Spinal cord (tissue), 10 donors: ENCODE results near the gene VPS26A. TPM values are rescaled to one million over a fixed set of nuclear protein-coding genes. Genes with fewer than 3 reads are reported as not detected.

Source experiments
- DNase-seq, 6 donors: peaks; one replicate each; pipeline versions ENCODE4 v3.0.0 to v3.0.0-alpha.2; 2013 to 2015; ENCODE audit warnings: low spot score in 6 of 6, low read depth in 4 of 6
- H3K27ac ChIP-seq: one replicate; pipeline ENCODE4 v1.5.1; 2013; ENCODE audit warnings: low read depth, low read length, control low read depth
- H3K27me3 ChIP-seq: one replicate; pipeline ENCODE4 v1.6.1; 2013; ENCODE audit warnings: low read length; ENCODE audit not compliant: control insufficient read depth, insufficient read depth
- H3K36me3 ChIP-seq: one replicate; pipeline ENCODE4 v1.6.1; 2013; ENCODE audit warnings: low read length; ENCODE audit not compliant: control insufficient read depth, insufficient read depth
- H3K4me1 ChIP-seq: one replicate; pipeline ENCODE4 v1.6.1; 2013; ENCODE audit warnings: low read length; ENCODE audit not compliant: control insufficient read depth, insufficient read depth
- H3K4me3 ChIP-seq: one replicate; pipeline ENCODE4 v1.5.1; 2013; ENCODE audit warnings: low read depth, low read length, control low read depth
- H3K9me3 ChIP-seq: one replicate; pipeline ENCODE4 v1.6.1; 2013; ENCODE audit warnings: low read length; ENCODE audit not compliant: control insufficient read depth, insufficient read depth
- WGBS: methylation state at CpG from one replicate; pipeline ENCODE4 v1.1.5; 2013; ENCODE audit warnings: missing lambda C conversion rate; ENCODE audit not compliant: insufficient coverage; 5-methylcytosine and 5-hydroxymethylcytosine counted together
- polyA plus RNA-seq, 2 donors: library from polyadenylated mRNA; unstranded; fragments of 120-200 nt; gene quantifications; one replicate each; pipeline ENCODE4 v1.2.1, GENCODE V29; 2013; ENCODE audit not compliant: insufficient read length in 2 of 2
- total RNA-seq, 2 donors: library from RNA; depleted of rRNA in 1 of 2; stranded (reverse); fragments of 120-200 nt in 1 of 2; fragments of >200 nt in 1 of 2; gene quantifications; one replicate each; pipeline versions ENCODE4 v1.2.3 to v1.2.4, GENCODE V29; 2013 to 2014
- donor health status: healthy.

VPS26A gene
- total and polyA plus RNA-seq, 4 donors, result 32.0 to 70.1 (median 50.0) TPM

GRCh38 chr10:69100136-69100872 is 23.7 kb upstream of the VPS26A start:
- no peak for DNase-seq
- WGBS, result no CpG with 5 or more reads among the region's 7 CpGs
- H3K4me1 ChIP-seq, result no peaks in the 10 kb centered on the region
- no peaks in the 10 kb centered on the region for H3K27me3 ChIP-seq
- H3K9me3 ChIP-seq, result no peaks in the 10 kb centered on the region
- no peak overlapping the region for H3K27ac ChIP-seq
- H3K36me3 ChIP-seq, result no peaks in the 10 kb centered on the region
- no peak overlapping the region for H3K4me3 ChIP-seq

- Histone ChIP-seq H3K36me3 (no peaks in the 10 kb centered on the region), H3K4me1 (no peaks in the 10 kb centered on the region), H3K27ac (no peak overlapping the region), H3K27me3 (no peaks in the 10 kb centered on the region), H3K4me3 (no peak overlapping the region), H3K9me3 (no peaks in the 10 kb centered on the region)
- DNase-seq, result no peak
- 89% methylated on average over 4 of the region's 6 CpGs for WGBS
Observed at GRCh38 chr10:69101451-69102095, 22.4 kb upstream of the VPS26A start.

DNA sequence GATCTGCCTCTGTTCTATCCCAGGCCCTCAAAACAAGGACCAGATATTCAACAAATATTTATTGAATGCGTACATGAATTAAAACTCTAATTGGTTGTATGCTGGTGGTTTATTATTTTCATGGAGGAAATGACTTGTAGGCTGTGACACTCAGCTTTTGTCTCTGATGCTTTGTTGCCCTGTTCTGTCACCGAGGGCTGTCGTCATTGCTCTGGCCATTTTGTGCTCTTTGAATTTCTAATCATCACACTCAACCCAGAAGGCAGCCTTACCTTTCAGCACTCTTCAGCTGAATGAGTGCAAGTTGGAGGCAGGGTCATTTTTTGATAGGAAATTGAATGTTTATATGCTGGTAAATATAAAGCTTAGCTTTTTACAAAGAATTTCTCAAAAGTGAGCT is 21.5 kb upstream of the VPS26A start:
- H3K4me1 ChIP-seq, result no peaks in the 10 kb centered on the region
- WGBS, result no CpG with 5 or more reads among the region's 3 CpGs

GRCh38 chr10:69103784-69104183 is 20.2 kb upstream of the VPS26A start:
- no peak overlapping the region for H3K27ac ChIP-seq
- no peaks in the 10 kb centered on the region for H3K27me3 ChIP-seq
- H3K4me3 ChIP-seq, result no peak overlapping the region
- no peaks in the 10 kb centered on the region for H3K4me1 ChIP-seq
- 85% methylated on average over 6 of the region's 7 CpGs for WGBS
- H3K9me3 ChIP-seq, result no peaks in the 10 kb centered on the region
- no peak for DNase-seq
- no peaks in the 10 kb centered on the region for H3K36me3 ChIP-seq

More for the DNA sequence above, 21.5 kb upstream of the VPS26A start:
- Histone ChIP-seq H3K9me3 (no peaks in the 10 kb centered on the region), H3K36me3 (no peaks in the 10 kb centered on the region), H3K27ac (no peak overlapping the region), H3K4me3 (no peak overlapping the region), H3K27me3 (no peaks in the 10 kb centered on the region)
- no peak for DNase-seq

- Histone ChIP-seq H3K9me3 (no peaks in the 10 kb centered on the region), H3K4me1 (no peaks in the 10 kb centered on the region), H3K4me3 (no peak overlapping the region), H3K27me3 (no peaks in the 10 kb centered on the region), H3K27ac (no peak overlapping the region), H3K36me3 (no peaks in the 10 kb centered on the region)
- WGBS, result no CpG with 5 or more reads among the region's 1 CpG
- no peak for DNase-seq
Observed at GRCh38 chr10:69104994-69105790, 18.8 kb upstream of the VPS26A start.

DNA sequence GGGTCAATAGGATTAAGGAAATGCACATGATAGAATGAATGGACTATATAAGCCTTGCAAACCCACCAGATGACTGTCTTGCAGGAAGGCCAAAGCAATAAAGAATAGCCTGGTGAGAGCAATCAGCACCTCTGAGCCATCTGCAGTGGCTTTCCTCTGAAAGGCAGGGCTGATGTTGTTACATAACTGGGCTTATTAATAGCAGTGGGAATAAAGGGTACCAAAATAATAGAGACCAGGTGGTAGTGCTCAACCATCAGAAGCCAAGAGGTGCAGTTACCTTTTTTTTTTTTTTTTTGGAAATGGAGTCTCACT is 16.8 kb upstream of the VPS26A start:
- Histone ChIP-seq H3K4me3 (no peak overlapping the region), H3K9me3 (no peaks in the 10 kb centered on the region), H3K27me3 (no peaks in the 10 kb centered on the region), H3K27ac (no peak overlapping the region), H3K4me1 (no peaks in the 10 kb centered on the region), H3K36me3 (no peaks in the 10 kb centered on the region)
- DNase-seq, result no peak

GRCh38 chr10:69107699-69108098 is 16.3 kb upstream of the VPS26A start:
- H3K9me3 ChIP-seq, result no peaks in the 10 kb centered on the region
- no peak overlapping the region for H3K4me3 ChIP-seq
- DNase-seq, result no peak
- no peaks in the 10 kb centered on the region for H3K4me1 ChIP-seq
- no peaks in the 10 kb centered on the region for H3K27me3 ChIP-seq
- no peaks in the 10 kb centered on the region for H3K36me3 ChIP-seq
- WGBS, result 92% methylated on average over 2 of the region's 2 CpGs
- H3K27ac ChIP-seq, result no peak overlapping the region

GRCh38 chr10:69119896-69120295 is 4.1 kb upstream of the VPS26A start:
- peaks cover 4% of the 10 kb centered on the region for H3K4me1 ChIP-seq
- no peaks in the 10 kb centered on the region for H3K36me3 ChIP-seq
- no peaks in the 10 kb centered on the region for H3K27me3 ChIP-seq
- H3K4me3 ChIP-seq, result no peak overlapping the region
- peak in 1 of 6 donors; percentile 2 for DNase-seq
- no peaks in the 10 kb centered on the region for H3K9me3 ChIP-seq
- no CpG with 5 or more reads among the region's 1 CpG for WGBS
- H3K27ac ChIP-seq, result no peak overlapping the region

GRCh38 chr10:69123306-69123746 is 652 bp upstream of the VPS26A start:
- WGBS, result under 1% methylated on average over 15 of the region's 16 CpGs
- Histone ChIP-seq H3K27me3 (no peaks in the 10 kb centered on the region), H3K4me1 (peaks cover 4% of the 10 kb centered on the region), H3K9me3 (no peaks in the 10 kb centered on the region), H3K27ac (peak overlapping the region; percentile 100), H3K36me3 (no peaks in the 10 kb centered on the region), H3K4me3 (peak overlapping the region; percentile 95)
- DNase-seq, result no peak
